ENCODE measurements around the gene PIK3C2B.

DNA sequence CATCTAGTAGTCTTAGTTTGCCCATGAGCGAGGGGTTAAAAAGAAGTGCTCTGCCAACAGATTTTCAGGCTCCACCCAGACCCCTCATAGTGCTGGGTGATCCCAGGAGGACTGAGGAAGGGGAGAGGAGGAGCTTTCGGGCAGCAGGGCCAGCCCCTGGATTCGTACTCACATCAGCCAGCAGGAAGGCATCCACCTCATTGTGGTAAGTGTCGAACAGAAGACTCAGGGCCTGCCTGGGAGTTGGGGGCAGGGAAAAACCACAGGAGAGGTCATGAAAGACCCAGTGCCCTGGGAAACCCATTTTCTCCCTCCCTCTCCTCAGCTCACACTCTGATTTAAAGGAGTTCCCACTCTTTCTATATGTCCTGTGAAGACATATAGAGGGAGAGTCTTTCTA, 34.9 kb downstream of the PIK3C2B start:
- TF ChIP-seq, protein P1, sequence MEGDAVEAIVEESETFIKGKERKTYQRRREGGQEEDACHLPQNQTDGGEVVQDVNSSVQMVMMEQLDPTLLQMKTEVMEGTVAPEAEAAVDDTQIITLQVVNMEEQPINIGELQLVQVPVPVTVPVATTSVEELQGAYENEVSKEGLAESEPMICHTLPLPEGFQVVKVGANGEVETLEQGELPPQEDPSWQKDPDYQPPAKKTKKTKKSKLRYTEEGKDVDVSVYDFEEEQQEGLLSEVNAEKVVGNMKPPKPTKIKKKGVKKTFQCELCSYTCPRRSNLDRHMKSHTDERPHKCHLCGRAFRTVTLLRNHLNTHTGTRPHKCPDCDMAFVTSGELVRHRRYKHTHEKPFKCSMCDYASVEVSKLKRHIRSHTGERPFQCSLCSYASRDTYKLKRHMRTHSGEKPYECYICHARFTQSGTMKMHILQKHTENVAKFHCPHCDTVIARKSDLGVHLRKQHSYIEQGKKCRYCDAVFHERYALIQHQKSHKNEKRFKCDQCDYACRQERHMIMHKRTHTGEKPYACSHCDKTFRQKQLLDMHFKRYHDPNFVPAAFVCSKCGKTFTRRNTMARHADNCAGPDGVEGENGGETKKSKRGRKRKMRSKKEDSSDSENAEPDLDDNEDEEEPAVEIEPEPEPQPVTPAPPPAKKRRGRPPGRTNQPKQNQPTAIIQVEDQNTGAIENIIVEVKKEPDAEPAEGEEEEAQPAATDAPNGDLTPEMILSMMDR (IDR thresholded peaks at IDR 0.05; ENCODE audit: extremely low read depth in 1 of 2, insufficient read depth in 1 of 2, low read depth in 1 of 2, low read length in 2 of 2), result no peak
- TF ChIP-seq POLR2A (IDR thresholded peaks at IDR 0.05; ENCODE audit: low read depth, low read length) (no peak), POLR2AphosphoS5 (IDR thresholded peaks at IDR 0.05; ENCODE audit: insufficient read depth, low read depth, low read length) (no peak), FOS (IDR thresholded peaks at IDR 0.05; ENCODE audit: borderline replicate concordance, insufficient read depth, low read length) (no peak), JUN (IDR thresholded peaks at IDR 0.05; ENCODE audit: borderline replicate concordance, insufficient read depth, insufficient read length, low read depth) (no peak), EZH2 (IDR thresholded peaks at IDR 0.05; ENCODE audit: borderline replicate concordance, low read depth, low read length, severe bottlenecking) (no peak), MYC (IDR thresholded peaks at IDR 0.05; ENCODE audit: low read depth, low read length) (no peak)
- TF ChIP-seq, protein P2, sequence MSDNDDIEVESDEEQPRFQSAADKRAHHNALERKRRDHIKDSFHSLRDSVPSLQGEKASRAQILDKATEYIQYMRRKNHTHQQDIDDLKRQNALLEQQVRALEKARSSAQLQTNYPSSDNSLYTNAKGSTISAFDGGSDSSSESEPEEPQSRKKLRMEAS (IDR thresholded peaks at IDR 0.05; ENCODE audit: insufficient read depth, insufficient read length), result no peak

Measured in endothelial cell of umbilical vein (primary cell).